GM18861 (cell line): ENCODE results near the gene PLPP7.

Experiments used
- ATAC-seq: cut with Tn5 transposase; IDR thresholded peaks from one replicate; pipeline ENCODE4 v1.9.1; 2021; ENCODE audit not compliant: unreplicated experiment

The PLPP7 gene

DNA sequence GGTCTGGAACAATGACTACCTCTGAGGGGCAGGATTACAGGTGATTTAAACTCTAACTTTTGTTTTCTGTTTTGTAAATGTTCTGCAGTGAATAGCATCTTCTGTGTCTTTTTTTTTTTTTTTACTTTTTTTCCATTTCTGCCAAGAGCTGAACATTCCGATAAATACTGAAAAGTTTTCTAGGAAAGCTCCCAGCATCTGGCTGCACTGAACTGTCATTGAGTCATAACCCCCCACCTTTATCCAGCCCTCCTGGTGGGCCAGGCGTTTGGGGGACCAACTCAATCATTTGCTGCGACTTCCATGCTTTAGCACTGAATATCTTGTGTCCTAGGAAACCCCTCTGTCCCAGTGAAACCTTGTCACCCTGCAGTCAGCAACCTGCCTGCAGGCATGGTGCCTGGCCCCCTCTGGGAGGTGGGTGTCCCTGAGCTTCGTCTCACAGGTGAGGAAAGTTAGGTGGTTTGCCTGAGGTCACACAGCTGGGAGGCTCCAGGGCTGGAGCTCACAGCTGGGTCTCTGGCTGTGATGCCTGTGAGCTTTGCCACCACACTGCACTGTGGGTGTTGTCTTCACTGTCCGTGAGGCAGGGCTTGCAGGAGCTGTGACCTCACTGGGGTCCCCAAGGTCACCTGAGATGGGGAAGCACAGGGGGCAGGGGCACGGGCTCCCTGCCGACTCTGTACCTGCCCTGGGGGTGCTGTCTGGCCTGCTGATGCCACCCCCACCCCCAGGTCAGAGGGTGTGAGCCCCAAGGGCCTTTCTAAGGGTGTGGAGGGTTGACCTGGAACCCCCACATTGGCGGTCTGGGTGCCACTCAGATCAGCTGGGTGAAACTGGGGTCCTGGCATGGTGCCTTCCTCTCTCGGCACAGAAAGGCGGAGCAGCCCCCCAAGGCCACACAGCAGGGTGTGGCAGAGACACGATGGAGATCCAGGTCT lies 14.1 kb downstream of the PLPP7 start:
- ATAC-seq = no peak

DNA sequence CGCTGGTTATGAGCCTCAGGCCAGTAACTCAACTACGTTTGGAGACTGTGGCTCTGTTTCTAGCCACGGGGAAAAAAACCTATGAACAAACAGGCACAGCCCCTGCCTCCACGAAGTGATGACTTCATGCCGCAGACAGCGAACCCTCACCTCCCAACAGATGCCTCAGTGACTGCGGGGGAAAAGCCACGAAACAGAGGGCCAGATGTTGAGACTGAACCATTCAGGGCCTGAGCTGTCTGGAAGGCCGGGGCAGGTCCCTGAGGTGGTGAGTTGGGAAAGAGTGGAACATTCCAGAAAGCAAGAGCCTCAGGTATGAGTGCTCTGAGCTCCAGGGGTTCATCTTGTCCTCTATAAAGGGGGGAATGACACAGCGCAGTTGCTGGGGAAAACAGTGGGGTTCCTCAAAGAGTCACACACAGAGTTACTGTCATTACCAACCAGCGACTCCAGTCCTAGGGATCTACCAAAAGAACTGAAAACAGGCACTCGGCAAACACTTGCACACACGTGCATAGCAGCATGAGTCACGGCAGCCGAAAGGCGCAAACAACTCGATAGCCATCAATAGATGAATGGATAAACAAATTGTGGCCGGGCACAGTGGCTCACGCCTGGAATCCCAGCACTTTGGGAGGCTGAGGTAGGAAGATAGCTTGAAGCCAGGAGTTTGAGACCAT lies 15.3 kb downstream of the PLPP7 start:
- no peak for ATAC-seq

- no peak for ATAC-seq
Measured at GRCh38 chr9:131306397-131307004, 17.0 kb downstream of the PLPP7 start.

GRCh38 chr9:131307974-131308373 lies 18.5 kb downstream of the PLPP7 start:
- no peak for ATAC-seq

- no peak for ATAC-seq
Measured at GRCh38 chr9:131308452-131308851, 18.9 kb downstream of the PLPP7 start.

DNA sequence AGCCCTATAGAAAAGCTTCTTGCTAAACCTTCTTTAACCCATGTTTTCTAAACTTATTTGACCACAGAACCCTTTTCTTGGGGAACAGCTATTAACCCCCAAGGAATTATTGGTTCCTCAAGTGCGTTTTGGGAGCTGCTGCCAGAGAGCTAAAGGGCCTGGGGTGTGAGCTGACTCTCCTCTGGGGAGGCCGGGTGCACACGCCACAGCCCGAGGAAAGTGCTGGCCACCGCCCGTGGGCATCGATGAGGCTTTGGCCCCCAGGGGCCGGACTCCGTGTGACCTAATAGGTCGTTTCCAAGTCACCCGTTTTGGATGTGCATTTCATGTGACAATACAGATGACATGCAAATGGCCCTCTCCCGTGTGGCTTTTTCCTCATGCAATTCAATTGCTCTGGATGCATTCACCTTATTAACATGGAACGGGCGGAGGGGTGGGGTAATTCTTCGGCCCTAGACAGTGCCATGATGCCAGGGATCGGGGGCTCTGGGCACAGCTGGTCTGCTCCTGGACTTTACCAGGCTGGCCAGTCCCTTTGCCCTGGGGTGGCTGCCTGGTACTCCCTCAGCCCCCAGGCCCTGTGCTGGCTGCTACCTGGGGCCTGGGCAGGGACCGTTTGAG lies 19.5 kb downstream of the PLPP7 start:
- ATAC-seq = no peak

DNA sequence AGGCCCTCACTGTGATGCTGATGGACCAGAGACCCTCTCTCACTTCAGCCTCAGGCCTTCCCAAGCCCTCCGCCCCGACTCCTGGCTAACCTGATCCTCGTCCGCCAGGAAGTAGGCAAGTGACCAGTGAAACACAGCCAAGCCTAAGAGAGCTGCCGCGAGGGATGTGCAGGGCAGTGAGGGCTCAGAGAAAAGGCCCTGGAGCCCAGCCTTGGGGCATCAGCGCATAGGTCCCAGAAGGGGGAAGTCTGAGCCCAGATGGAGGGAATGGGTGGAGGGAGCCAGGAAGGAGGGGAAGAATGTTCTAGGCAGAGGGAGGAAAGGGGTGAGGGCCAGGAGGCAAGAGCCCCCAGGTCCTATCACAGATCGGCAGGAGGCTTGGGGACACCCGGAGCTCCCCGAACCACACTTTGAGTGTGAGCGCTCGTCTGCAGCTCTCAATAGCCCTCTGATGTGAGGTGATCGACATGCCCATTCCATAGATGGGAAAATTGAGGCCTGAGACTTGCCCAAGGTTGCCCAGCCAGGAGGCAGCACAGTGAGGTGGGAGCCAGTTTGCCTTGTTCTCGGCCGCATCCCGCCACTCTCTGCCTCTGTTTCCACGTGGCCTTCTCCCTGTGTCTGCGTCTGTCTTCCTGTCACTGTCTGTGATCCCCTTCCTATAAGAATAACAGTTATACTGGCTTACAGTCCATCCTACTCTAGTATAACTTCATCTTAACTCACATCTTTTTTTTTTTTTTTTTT lies 20.2 kb downstream of the PLPP7 start:
- ATAC-seq = no peak

GRCh38 chr9:131310833-131311554 lies 21.5 kb downstream of the PLPP7 start:
- no peak for ATAC-seq

- ATAC-seq = no peak
Measured at GRCh38 chr9:131312246-131312645, 22.7 kb downstream of the PLPP7 start.

DNA sequence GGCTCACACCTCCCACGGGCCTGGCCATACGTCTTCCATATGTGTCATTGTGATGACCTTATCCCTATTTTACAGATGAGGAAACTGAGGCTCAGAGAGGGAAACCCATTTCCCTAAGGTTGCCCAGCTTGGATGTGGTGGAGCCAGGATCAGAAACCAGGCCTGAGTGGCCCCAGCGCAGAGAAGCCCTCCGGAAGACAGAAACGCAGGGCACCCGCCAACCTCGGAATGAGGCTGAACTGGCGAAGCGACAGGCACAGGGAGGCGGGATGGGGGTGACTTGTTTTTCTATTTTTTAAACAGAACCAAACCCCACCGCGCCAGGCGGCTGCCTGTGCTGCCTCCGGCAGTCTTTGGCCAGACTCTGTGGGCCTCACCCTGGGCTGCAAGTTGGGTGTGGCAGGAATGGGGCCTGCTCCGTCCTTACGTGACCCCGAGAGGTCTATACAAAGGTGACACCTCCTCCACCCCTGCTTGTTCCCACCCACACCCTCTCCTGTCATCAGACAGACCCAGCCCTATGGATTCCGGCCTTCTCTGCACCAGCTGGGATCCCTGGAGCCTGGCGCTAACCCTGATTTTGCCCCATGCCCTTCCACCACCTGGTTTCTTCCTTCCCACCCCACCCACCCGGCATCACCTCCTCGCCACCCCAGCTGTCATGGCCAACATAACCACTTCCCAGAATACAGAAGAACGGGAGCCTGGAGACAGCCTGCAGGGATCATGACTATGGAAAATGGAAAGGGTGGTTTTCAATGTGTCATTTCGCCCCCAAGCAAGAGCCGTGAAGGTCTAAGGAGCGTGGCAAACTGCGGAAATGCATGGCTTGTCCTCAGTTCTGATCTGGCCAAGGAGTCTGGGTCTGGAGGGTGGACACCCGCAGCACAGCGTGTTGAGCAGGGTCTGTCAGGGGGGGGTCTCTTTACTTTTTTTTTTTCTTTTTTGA lies 23.6 kb downstream of the PLPP7 start:
- ATAC-seq = no peak

DNA sequence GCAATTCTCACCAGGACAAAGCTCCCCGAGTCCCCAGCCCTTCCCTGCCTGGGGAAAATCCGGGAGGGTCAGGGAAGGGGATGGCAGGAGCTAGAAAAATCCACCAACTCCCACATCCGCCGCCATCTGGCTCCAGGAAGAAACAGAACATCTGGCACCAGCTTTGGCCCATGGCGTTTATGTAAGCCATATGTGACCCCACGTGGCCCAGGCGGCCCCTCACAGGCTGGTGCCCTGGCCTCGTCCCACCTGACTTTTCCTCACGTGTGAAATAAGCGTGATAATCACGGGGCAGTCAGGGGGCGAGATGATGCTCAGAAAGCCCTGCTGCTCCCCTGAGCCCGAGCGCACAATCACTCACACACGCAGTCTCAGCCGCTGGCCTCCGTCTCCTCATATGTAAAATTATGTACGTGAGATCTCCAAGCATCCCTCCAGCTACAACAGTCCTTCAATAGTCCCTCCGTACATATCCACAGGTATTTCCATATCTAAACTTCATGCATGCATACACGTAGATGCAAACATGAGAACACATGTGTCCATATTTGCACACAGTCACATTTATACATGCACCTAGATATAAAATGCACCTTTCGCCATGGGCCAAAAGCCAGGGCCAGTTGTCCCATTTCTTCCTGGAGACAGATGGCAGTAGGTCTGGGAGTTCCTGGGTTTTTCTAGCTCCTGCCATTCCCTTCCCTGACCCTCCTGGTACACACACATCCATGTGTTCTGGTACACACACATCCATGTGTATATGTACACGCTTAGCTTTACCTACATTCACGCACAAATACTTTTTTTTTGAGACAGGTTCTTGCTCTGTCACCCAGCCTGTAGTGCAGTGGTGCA lies 28.9 kb downstream of the PLPP7 start:
- no peak for ATAC-seq

DNA sequence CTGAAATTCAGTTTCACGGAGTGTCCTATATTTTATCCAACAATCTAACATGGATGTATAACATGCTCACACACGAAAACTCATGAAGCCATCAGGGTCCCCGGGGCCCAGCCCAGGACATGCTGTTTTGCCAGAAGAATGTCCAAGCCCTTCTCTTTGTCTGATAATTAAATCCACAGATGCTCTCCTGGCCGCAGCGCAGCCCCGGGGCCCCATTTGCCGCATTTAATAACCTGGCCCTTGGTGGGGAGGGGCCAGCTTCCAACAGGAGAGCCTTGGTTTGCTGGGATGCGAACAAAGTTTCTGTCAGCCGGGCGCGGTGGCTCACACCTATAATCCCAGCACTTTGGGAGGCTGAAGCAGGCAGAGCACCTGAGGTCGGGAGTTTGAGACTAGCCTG lies 30.0 kb downstream of the PLPP7 start:
- no peak for ATAC-seq

GRCh38 chr9:131320031-131320685 lies 30.6 kb downstream of the PLPP7 start:
- ATAC-seq = no peak

DNA sequence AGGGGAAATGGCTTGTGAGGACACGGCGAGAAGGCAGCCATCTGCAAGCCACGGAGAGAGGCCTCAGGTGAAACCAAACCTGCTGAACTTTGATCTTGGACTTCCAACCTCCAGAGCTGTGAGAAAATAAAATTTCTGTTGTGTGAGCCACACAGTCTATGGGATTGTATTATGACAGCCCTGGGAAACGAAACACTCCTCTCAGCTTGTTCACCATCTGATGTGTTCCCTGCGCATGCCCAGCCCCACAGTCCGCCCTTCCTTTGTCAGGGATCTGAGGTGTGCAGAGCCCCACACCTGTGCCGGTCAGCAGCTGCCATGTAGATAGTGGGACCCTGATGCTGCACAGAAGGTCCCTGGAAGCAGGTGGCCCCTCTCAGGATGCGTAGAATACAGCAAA lies 34.1 kb downstream of the PLPP7 start:
- no peak for ATAC-seq

DNA sequence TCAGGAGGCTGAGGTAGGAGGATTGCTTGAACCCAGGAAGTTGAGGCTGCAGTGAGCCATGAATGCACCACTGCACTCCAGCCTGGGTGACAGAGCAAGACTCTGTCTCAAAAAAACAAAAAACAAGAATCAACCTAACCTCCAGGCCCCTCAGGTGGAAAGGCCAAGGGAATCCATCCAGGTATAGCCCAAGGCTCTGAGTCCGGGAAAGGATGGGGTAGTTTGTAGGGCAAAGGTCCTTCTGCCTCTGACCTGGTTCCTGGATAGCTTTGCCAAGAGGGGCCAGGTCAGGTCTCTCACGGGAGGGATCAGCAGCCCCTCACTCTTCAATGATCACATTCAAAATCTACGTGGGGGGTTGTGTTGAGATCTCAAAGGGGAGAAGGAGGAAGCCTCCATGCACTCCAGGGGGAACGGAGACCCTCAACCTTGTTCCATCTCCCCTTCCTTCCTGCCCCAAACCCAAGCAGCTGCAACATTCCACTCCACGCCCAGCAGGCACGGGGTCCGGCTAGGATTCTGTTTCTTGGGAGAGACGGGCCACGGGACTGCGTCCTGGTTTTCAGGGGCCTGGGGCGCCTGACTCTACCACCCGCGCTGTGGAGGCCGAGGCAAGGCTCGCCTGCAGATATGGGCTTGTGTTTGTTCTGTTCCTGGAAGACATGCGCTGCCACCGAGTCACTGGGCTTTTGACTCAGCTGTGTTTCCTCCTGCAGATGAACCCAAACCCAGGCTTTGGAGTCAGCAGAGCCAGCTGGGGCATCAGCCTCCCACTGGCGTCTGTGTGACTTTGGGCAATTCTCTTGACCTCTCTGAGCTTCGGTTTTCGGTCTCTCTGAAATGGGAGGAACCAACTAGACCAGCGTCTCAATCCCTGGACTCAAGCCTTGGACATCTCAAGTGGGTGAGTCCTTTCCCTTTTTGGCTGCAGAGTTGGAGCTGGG lies 35.5 kb downstream of the PLPP7 start:
- no peak for ATAC-seq

DNA sequence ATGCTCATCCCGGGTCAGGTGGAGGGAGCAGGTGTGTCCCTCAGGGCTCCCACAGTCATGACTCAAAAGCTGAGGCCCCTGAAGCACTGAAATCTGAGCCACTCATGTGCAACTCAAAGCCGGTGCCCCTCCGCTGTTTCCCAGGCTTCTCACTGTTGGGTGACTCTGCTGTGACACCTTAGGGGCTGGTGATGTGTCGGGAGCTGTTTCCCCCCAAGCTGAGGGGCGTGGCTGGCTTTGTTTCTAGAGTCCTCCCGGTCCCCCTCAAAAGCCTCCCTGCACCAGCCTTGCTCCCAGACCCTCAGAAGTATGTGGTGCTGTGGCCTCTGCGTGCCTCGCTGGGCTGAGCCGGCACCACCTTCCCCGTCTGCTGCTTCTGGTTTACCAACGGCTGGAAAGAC lies 39.7 kb downstream of the PLPP7 start:
- no peak for ATAC-seq
